Measurements from ENCODE around the gene PCP4. TPM values are rescaled to one million over a fixed set of nuclear protein-coding genes. Genes with fewer than 3 reads are reported as not detected.

PCP4 gene
- total RNA-seq, 3 donors from 2014 or later, result 1.4 to 23.6 (median 3.9) TPM

- no peak overlapping the region for H3K4me3 ChIP-seq
- TF ChIP-seq CTCF (IDR thresholded peaks at IDR 0.05), result no peak
- H3K36me3 ChIP-seq (ENCODE audit: low read depth), result no peaks in the 10 kb centered on the region
- no peaks in the 10 kb centered on the region for H3K9me3 ChIP-seq
- DNase-seq (no peak), ATAC-seq (no peak)
- no peaks in the 10 kb centered on the region for H3K4me1 ChIP-seq (ENCODE audit: low read depth)
- intact Hi-C loops (cut with DNase I, micrococcal nuclease), result no loop called here
Observed at GRCh38 chr21:39904457-39904856, 37.2 kb downstream of the PCP4 start.

DNA sequence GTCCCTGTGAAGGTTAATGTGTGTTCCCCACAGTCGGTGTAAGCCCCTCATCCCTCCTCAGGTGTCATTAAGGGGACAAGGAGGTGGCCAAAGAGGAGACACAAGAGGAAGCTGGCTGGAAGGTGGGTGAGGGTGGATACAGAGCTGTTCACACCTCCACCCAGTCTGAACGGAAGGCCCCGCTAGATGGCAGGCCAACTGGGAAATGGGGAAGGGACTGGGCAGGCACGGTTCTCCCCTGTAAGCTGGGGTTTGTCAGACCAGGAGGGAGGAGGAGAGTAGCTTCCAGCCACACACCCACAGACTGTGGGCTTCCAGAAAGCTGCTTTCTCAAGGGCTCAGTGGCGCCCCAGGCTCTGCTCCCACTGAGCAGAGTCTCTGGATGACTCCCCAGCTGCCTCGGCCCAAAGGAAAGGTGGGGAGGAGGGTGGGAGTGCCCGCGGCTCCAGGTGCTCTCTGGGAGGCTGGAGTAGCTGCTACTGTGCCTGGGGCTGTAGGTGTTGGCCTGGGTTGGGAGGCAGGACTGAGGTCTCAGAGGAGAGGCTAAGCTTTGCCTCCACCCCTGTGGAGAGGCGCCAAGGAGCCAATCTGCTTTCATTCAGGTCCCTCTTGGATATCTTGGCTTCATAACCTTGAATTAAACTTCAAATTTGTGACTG is 41.2 kb downstream of the PCP4 start:
- no peak for TF ChIP-seq CTCF (IDR thresholded peaks at IDR 0.05)
- intact Hi-C loops (cut with DNase I, micrococcal nuclease), result no loop called here
- Histone ChIP-seq H3K36me3 (ENCODE audit: low read depth) (no peaks in the 10 kb centered on the region), H3K4me3 (no peak overlapping the region), H3K4me1 (ENCODE audit: low read depth) (no peaks in the 10 kb centered on the region), H3K9me3 (no peaks in the 10 kb centered on the region)
- ATAC-seq (no peak), DNase-seq (no peak)

GRCh38 chr21:39911286-39912199 is 44.3 kb downstream of the PCP4 start:
- TF ChIP-seq CTCF (IDR thresholded peaks at IDR 0.05), result no peak
- H3K36me3 ChIP-seq (ENCODE audit: low read depth), result no peaks in the 10 kb centered on the region
- H3K9me3 ChIP-seq, result no peaks in the 10 kb centered on the region
- no peak for DNase-seq
- no peaks in the 10 kb centered on the region for H3K4me1 ChIP-seq (ENCODE audit: low read depth)
- intact Hi-C loops (cut with DNase I, micrococcal nuclease), result no loop called here
- no peak overlapping the region for H3K4me3 ChIP-seq
- ATAC-seq, result no peak

DNA sequence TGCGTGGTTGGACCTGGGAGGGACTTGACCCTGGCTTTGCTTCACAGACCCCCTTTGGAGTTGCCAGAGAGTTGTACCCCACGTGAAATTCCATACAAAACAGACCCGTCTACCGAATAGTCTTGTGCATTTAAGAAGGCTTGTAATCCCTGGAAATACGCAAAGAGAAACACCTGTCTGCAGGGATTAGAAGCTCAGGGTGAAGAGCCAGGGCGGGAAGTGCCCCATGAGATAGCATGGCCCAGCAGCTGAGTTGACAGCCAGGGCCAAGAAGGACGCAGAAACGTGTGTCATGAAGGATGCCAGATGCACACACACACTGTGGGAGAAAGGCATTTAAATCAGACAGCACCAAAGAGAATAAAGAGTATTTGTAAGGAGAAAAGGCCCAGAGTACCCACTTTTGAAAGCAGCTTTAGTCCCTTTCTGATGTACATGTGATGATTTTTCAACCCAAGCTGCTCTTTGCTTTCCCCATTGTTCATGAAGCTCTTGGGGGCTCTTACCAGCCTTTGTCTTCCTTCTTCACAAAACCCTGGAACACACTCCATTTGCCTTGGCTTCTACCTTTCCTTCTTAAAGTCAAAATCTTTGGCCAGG is 46.6 kb downstream of the PCP4 start:
- intact Hi-C loops (cut with DNase I, micrococcal nuclease), result no loop called here
- no peak for DNase-seq
- Histone ChIP-seq H3K36me3 (ENCODE audit: low read depth) (no peaks in the 10 kb centered on the region), H3K4me1 (ENCODE audit: low read depth) (no peaks in the 10 kb centered on the region), H3K9me3 (no peaks in the 10 kb centered on the region), H3K4me3 (no peak overlapping the region)
- TF ChIP-seq CTCF (IDR thresholded peaks at IDR 0.05), result no peak
- no peak for ATAC-seq

DNA sequence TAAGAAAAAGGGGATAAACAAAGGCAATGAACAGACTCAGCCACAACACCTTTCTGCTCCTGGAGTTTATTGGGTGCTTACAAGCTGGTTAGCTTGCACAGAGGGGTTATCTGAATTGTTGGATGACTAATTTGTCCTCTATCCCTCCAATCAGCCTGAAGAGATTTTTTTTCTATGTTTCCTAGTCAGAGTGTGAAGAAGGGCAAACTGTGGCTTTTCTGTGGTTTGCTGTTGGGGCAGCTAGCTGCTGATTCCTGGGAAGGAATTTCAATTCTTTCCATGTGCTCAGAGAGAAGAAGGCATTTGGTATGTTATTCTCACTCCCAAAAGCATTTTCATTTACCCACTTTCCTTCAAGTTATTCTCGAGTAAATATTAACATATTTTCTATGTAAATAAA is 48.6 kb downstream of the PCP4 start:
- ATAC-seq, result no peak
- TF ChIP-seq CTCF (IDR thresholded peaks at IDR 0.05), result no peak
- no peaks in the 10 kb centered on the region for H3K36me3 ChIP-seq (ENCODE audit: low read depth)
- H3K9me3 ChIP-seq, result no peaks in the 10 kb centered on the region
- no peak overlapping the region for H3K4me3 ChIP-seq
- H3K4me1 ChIP-seq (ENCODE audit: low read depth), result no peaks in the 10 kb centered on the region
- DNase-seq, result no peak
- intact Hi-C loops (cut with DNase I, micrococcal nuclease), result no loop called here

Measured in mucosa of descending colon (tissue), 3 donors.